Hepatocyte (in vitro differentiated cells): ENCODE data around the gene DMWD. TPM values are rescaled to one million over a fixed set of nuclear protein-coding genes. Genes with fewer than 3 reads are reported as not detected.

ENCODE experiments used
- DNase-seq: peaks from one replicate; pipeline ENCODE4 v3.0.0-alpha.2; 2016; ENCODE audit warnings: low spot score
- H2AFZ ChIP-seq: fragments of 200-600 bp; sonication (generic); 2 replicates; pipeline ENCODE4 v1.6.0; 2016; ENCODE audit warnings: antibody characterized with exemption, mild to moderate bottlenecking
- H3K27ac ChIP-seq: fragments of 200-600 bp; sonication (generic); 2 replicates; pipeline ENCODE4 v1.5.1; 2016; ENCODE audit warnings: mild to moderate bottlenecking
- H3K27me3 ChIP-seq: fragments of 200-600 bp; sonication (generic); 2 replicates; pipeline ENCODE4 v1.6.1; 2016
- H3K36me3 ChIP-seq: fragments of 200-600 bp; sonication (generic); replicated peaks from 2 replicates; pipeline ENCODE4 v1.5.1; 2016; ENCODE audit warnings: low read depth; ENCODE audit not compliant: insufficient read depth
- H3K4me1 ChIP-seq: fragments of 200-600 bp; sonication (generic); 2 replicates; pipeline ENCODE4 v1.5.1; 2016; ENCODE audit warnings: mild to moderate bottlenecking, moderate library complexity; ENCODE audit not compliant: insufficient read depth
- H3K4me2 ChIP-seq: fragments of 200-600 bp; sonication (generic); 2 replicates; pipeline ENCODE4 v1.6.0; 2016
- H3K4me3 ChIP-seq: fragments of 200-600 bp; sonication (generic); 2 replicates; pipeline ENCODE4 v1.5.1; 2016; ENCODE audit warnings: mild to moderate bottlenecking
- H3K79me2 ChIP-seq: fragments of 200-600 bp; sonication (generic); 2 replicates; pipeline ENCODE4 v1.6.0; 2017; ENCODE audit warnings: mild to moderate bottlenecking
- H3K9me2 ChIP-seq: fragments of 200-600 bp; sonication (generic); replicated peaks from 2 replicates; pipeline ENCODE4 v1.6.0; 2017; ENCODE audit warnings: mild to moderate bottlenecking; ENCODE audit not compliant: insufficient read depth
- H3K9me3 ChIP-seq: fragments of 200-600 bp; sonication (generic); 2 replicates; pipeline ENCODE4 v1.5.1; 2016; ENCODE audit warnings: low read depth, mild to moderate bottlenecking
- H4K20me1 ChIP-seq: fragments of 200-600 bp; sonication (generic); 2 replicates; pipeline ENCODE4 v1.6.0; 2016; ENCODE audit warnings: mild to moderate bottlenecking; ENCODE audit not compliant: insufficient read depth, poor library complexity, severe bottlenecking
- CTCF ChIP-seq: fragments of 200-600 bp; sonication (generic); IDR thresholded peaks from 2 replicates; pipeline ENCODE4 v1.5.1; 2016; ENCODE audit warnings: antibody characterized with exemption, mild to moderate bottlenecking; ENCODE audit not compliant: poor library complexity
- EZH2 ChIP-seq: fragments of 200-600 bp; sonication (generic); IDR thresholded peaks from 2 replicates; pipeline ENCODE4 v1.6.1; 2016; ENCODE audit warnings: antibody characterized with exemption, mild to moderate bottlenecking, borderline replicate concordance
- EZH2phosphoT487 ChIP-seq: fragments of 200-600 bp; sonication (generic); IDR thresholded peaks from one replicate; pipeline ENCODE4 v1.6.1; 2018; ENCODE audit warnings: antibody characterized with exemption, mild to moderate bottlenecking, low read depth, moderate library complexity; ENCODE audit not compliant: unreplicated experiment, severe bottlenecking
- WGBS: methylation state at CpG from one replicate; pipeline ENCODE4 v1.1.6; 2016; ENCODE audit warnings: low lambda C conversion rate; ENCODE audit errors: missing lambda C conversion rate; 5-methylcytosine and 5-hydroxymethylcytosine counted together
- polyA plus RNA-seq: library from polyadenylated mRNA; unstranded; fragments of >200 nt; fragmentation: Nextera tagmentation; extraction: Ambion mirVana; gene quantifications from 2 replicates; pipeline ENCODE4 v1.2.1, GENCODE V29; 2016
- total RNA-seq: library from RNA; depleted of rRNA; stranded (reverse); fragments of >200 nt; gene quantifications from 2 replicates; pipeline ENCODE4 v1.2.3, GENCODE V29; 2014

The DMWD gene
- total and polyA plus RNA-seq, 2 experiments from 2014 or later: 23.7 to 70.1 TPM

GRCh38 chr19:45791744-45792469 lies 738 bp downstream of the DMWD start:
- Histone ChIP-seq H3K4me2 (peak overlapping the region; percentile 95), H3K4me1 (no peaks in the 10 kb centered on the region), H3K4me3 (peak overlapping the region; percentile 91), H3K79me2 (peaks cover 35% of the 10 kb centered on the region), H3K27me3 (no peaks in the 10 kb centered on the region), H3K27ac (peak overlapping the region; percentile 55), H3K9me2 (no peaks in the 10 kb centered on the region), H3K36me3 (no peaks in the 10 kb centered on the region), H4K20me1 (peaks cover 5% of the 10 kb centered on the region), H2AFZ (peak overlapping the region; percentile 35), H3K9me3 (no peaks in the 10 kb centered on the region)
- DNase-seq: no peak
- no peak for TF ChIP-seq CTCF
- TF ChIP-seq EZH2: no peak
- TF ChIP-seq EZH2phosphoT487: no peak
- WGBS: 19% methylated on average over 13 of the region's 31 CpGs

- Histone ChIP-seq H2AFZ (no peak overlapping the region), H4K20me1 (peaks cover 5% of the 10 kb centered on the region), H3K79me2 (peaks cover 35% of the 10 kb centered on the region), H3K36me3 (no peaks in the 10 kb centered on the region), H3K4me1 (no peaks in the 10 kb centered on the region), H3K4me3 (no peak overlapping the region), H3K4me2 (peak overlapping the region; percentile 95), H3K27ac (no peak overlapping the region), H3K9me2 (no peaks in the 10 kb centered on the region), H3K27me3 (no peaks in the 10 kb centered on the region), H3K9me3 (no peaks in the 10 kb centered on the region)
- TF ChIP-seq CTCF: no peak
- TF ChIP-seq EZH2: no peak
- TF ChIP-seq EZH2phosphoT487: no peak
- no peak for DNase-seq
- WGBS: 96% methylated on average over 8 of the region's 8 CpGs
Observed at GRCh38 chr19:45790942-45791341, 1.7 kb downstream of the DMWD start.

DNA sequence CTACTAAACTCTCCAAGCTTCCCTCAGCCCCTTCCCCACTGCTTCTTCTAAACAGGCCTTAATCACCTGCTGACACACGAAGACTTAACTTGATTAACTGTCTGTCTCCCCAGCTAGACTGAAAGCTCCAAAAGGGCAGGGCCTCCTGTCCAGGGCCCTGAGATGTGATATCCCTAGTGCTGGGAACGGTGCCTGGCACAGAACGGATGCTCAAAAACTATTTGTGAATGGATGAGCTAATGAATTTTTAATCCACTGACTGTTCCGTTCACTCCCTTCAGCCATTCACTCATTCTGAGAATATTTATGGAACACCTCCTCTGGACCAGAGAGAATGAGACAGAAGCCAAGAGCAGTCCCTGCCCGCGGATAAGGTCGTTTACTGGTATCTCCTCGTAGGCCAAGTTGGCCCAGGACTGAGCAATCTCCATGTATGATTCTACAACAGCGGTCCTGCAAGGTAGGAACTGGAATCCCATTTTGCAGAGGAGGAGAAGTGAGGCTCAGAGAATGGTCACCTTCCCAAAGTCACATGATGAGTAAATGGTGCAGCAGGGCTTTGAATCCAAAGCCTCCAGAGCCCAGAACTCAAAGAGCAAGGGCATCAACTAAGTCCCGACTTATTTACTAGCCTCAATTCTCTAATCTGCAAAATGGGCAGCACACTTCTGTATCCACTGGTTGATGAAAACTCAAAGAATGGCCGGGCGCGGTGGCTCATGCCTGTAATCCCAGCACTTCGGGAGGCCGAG lies 3.4 kb downstream of the DMWD start:
- WGBS: 97% methylated on average over 15 of the region's 15 CpGs
- Histone ChIP-seq H3K9me3 (no peaks in the 10 kb centered on the region), H3K9me2 (no peaks in the 10 kb centered on the region), H3K4me2 (no peak overlapping the region), H2AFZ (no peak overlapping the region), H3K4me3 (no peak overlapping the region), H3K27ac (no peak overlapping the region), H4K20me1 (peaks cover 5% of the 10 kb centered on the region), H3K4me1 (peaks cover 2% of the 10 kb centered on the region), H3K27me3 (no peaks in the 10 kb centered on the region), H3K79me2 (peaks cover 35% of the 10 kb centered on the region), H3K36me3 (no peaks in the 10 kb centered on the region)
- no peak for DNase-seq
- no peak for TF ChIP-seq EZH2
- TF ChIP-seq EZH2phosphoT487: no peak
- no peak for TF ChIP-seq CTCF
